K562 (cell line): ENCODE measurements around the gene SUPT3H. TPM values are rescaled to one million over a fixed set of nuclear protein-coding genes. Genes with fewer than 3 reads are reported as not detected.

ENCODE experiments used
- ATAC-seq: fragments of 200-7000 bp; cut with Tn5 transposase; 3 replicates; pipeline ENCODE4 v1.9.1; 2020; ENCODE audit warnings: moderate library complexity
- BruUV-seq: library from RNA; stranded (reverse); fragments of 400-500 nt; replicated peaks from 2 replicates; lab custom pipeline; 2021; lab: Mats Ljungman, UMichigan
- CTCF ChIA-PET: fragments of 300-600 bp; formaldehyde crosslinking; extraction: SDS; loops from one replicate; lab custom pipeline; 2021; ENCODE audit warnings: low intra/inter-chr PET ratio; lab: Yijun Ruan, JAX
- POLR2A ChIA-PET: fragments of 300-600, 350-650 bp; sonication (Branson Sonifier 250); formaldehyde crosslinking; extraction: SDS; loops from one replicate; lab custom pipeline; 2021; ENCODE audit warnings: antibody characterized with exemption, inconsistent platforms; lab: Yijun Ruan, JAX
- DNase-seq, 4 experiments: peaks; one replicate each; pipeline versions ENCODE4 v3.0.0 to v3.0.0-alpha.2; 2011 to 2018; ENCODE audit warnings: low spot score in 3 of 4, mixed read lengths in 3 of 4; ENCODE audit errors: extremely low read depth in 1 of 4
- FAIRE-seq: peaks from 2 replicates; lab custom pipeline; 2011; peaks lifted over from hg19 to GRCh38; lab: Jason Lieb, UNC
- H2AFZ ChIP-seq: 2 replicates; pipeline ENCODE4 v1.6.0; 2011; ENCODE audit warnings: low read depth, low read length, control low read depth, inconsistent platforms
- H3K27ac ChIP-seq: fragments of 200-600 bp; 3 replicates; pipeline ENCODE4 v1.8.0; 2011; ENCODE audit warnings: low read depth, mild to moderate bottlenecking, control low read depth, inconsistent platforms, low read length, moderate library complexity, mixed read lengths; ENCODE audit errors: extremely low read depth
- H3K27me3 ChIP-seq, 2 experiments: fragments of 300-600 bp in 1 of 2; 2 replicates in 1 of 2; 3 replicates in 1 of 2; pipeline versions ENCODE4 v1.6.0 to v1.8.0; 2011; ENCODE audit warnings: inconsistent platforms in 2 of 2, low read length in 2 of 2, mild to moderate bottlenecking in 1 of 2, mixed read lengths in 1 of 2, moderate library complexity in 1 of 2; ENCODE audit not compliant: control insufficient read depth in 2 of 2, insufficient read depth in 2 of 2
- H3K36me3 ChIP-seq: fragments of 300-600 bp; 3 replicates; pipeline ENCODE4 v1.8.0; 2011; ENCODE audit warnings: mild to moderate bottlenecking, low read length, inconsistent platforms; ENCODE audit not compliant: control insufficient read depth, insufficient read depth
- H3K4me1 ChIP-seq, 2 experiments: fragments of 200-600 bp in 1 of 2; replicated peaks in 1 of 2; 2 replicates in 1 of 2; 3 replicates in 1 of 2; pipeline versions ENCODE4 v1.5.1 to v1.8.0; 2011; ENCODE audit warnings: inconsistent platforms in 2 of 2, low read length in 2 of 2, mild to moderate bottlenecking in 1 of 2, mixed read lengths in 1 of 2, moderate library complexity in 1 of 2; ENCODE audit not compliant: control insufficient read depth in 2 of 2, insufficient read depth in 2 of 2
- H3K4me2 ChIP-seq: 2 replicates; pipeline ENCODE4 v1.6.1; 2011; ENCODE audit warnings: low read length, control low read depth, inconsistent platforms, mixed read lengths; ENCODE audit not compliant: insufficient read depth
- H3K4me3 ChIP-seq: fragments of 200-600 bp; sonication (generic), shearing (Covaris generic); 2 replicates; pipeline ENCODE4 v1.5.1; 2016; ENCODE audit warnings: control low read depth, inconsistent platforms
- H3K79me2 ChIP-seq: fragments of 200-600 bp; 3 replicates; pipeline ENCODE4 v1.8.0; 2011; ENCODE audit warnings: low read length, inconsistent platforms; ENCODE audit not compliant: control insufficient read depth, insufficient read depth
- H3K9ac ChIP-seq, 2 experiments: 2 replicates each; pipeline versions ENCODE4 v1.6.0 to v1.6.1; 2011; ENCODE audit warnings: low read depth in 2 of 2, low read length in 2 of 2, control low read depth in 1 of 2, inconsistent platforms in 1 of 2, mild to moderate bottlenecking in 1 of 2, mixed read lengths in 1 of 2; ENCODE audit not compliant: insufficient read depth in 1 of 2
- H3K9me1 ChIP-seq: one replicate; pipeline ENCODE4 v1.6.0; 2011; ENCODE audit warnings: inconsistent platforms, mild to moderate bottlenecking, low read length, moderate library complexity; ENCODE audit not compliant: control insufficient read depth, insufficient read depth
- H3K9me3 ChIP-seq: replicated peaks from 2 replicates; pipeline ENCODE4 v1.5.1; 2011; ENCODE audit warnings: low read depth, low read length, inconsistent platforms; ENCODE audit not compliant: control insufficient read depth, insufficient read depth
- H4K20me1 ChIP-seq: replicated peaks from 2 replicates; pipeline ENCODE4 v1.6.1; 2011; ENCODE audit warnings: low read length, inconsistent platforms, mixed read lengths; ENCODE audit not compliant: control insufficient read depth, insufficient read depth
- CEBPB ChIP-seq: fragments of 450-650 bp; IDR thresholded peaks from 2 replicates; pipeline ENCODE4 v1.6.1; 2016; ENCODE audit warnings: missing genetic modification characterization, missing compliant biosample characterization
- CEBPG ChIP-seq, 3 experiments: fragments of 200-800 bp in 1 of 3; sonication (Bioruptor generic) in 1 of 3; sonication (generic) in 1 of 3; formaldehyde crosslinking in 1 of 3; IDR thresholded peaks in 2 of 3; conservative IDR thresholded peaks in 1 of 3; 2 replicates each; pipeline versions ENCODE4 v1.6.1 to v1.8.0; 2016 to 2022; ENCODE audit warnings: missing compliant biosample characterization in 2 of 3, missing genetic modification characterization in 2 of 3, mild to moderate bottlenecking in 1 of 3, missing genetic modification reagents in 1 of 3
- ETV6 ChIP-seq, 3 experiments: fragments of 150-350 bp in 1 of 3; sonication (generic) in 1 of 3; formaldehyde crosslinking in 1 of 3; IDR thresholded peaks; 2 replicates each; pipeline versions ENCODE4 v1.6.1 to v1.8.0; 2014 to 2022; ENCODE audit warnings: borderline replicate concordance in 2 of 3, low read depth in 2 of 3, antibody characterized with exemption in 1 of 3, low read length in 1 of 3, mild to moderate bottlenecking in 1 of 3, missing genetic modification reagents in 1 of 3
- RBBP5 ChIP-seq: fragments of 200-600 bp; sonication (generic); IDR thresholded peaks from 2 replicates; pipeline ENCODE4 v1.6.1; 2012; ENCODE audit warnings: borderline replicate concordance, mild to moderate bottlenecking, low read length, control low read depth, inconsistent platforms; ENCODE audit not compliant: insufficient read depth, poor library complexity, severe bottlenecking
- RUNX1 ChIP-seq: sonication (generic); IDR thresholded peaks from 2 replicates; pipeline ENCODE4 v1.6.1; 2016; ENCODE audit warnings: antibody characterized with exemption, low read depth
- SMAD1 ChIP-seq: fragments of 150-350 bp; IDR thresholded peaks from 2 replicates; pipeline ENCODE4 v1.6.1; 2014; ENCODE audit warnings: low read length, low read depth; ENCODE audit not compliant: partially characterized antibody
- ZBTB1 ChIP-seq: sonication (generic); formaldehyde crosslinking; IDR thresholded peaks from 2 replicates; pipeline ENCODE4 v1.8.1; 2023; ENCODE audit warnings: missing genetic modification reagents, low read depth, mild to moderate bottlenecking, borderline replicate concordance
- ZBTB11 ChIP-seq, 3 experiments: fragments of 200-800 bp in 1 of 3; fragments of 250-450 bp in 1 of 3; fragments of 450-650 bp in 1 of 3; sonication (Bioruptor Pico) in 1 of 3; sonication (Bioruptor generic) in 1 of 3; formaldehyde crosslinking in 1 of 3; IDR thresholded peaks; 2 replicates each; pipeline versions ENCODE4 v1.6.1 to v1.8.0; 2016 to 2022; ENCODE audit warnings: mild to moderate bottlenecking in 2 of 3, missing genetic modification characterization in 2 of 3, missing compliant biosample characterization in 1 of 3, moderate library complexity in 1 of 3
- ZMIZ1 ChIP-seq, 2 experiments: fragments of 150-350 bp in 1 of 2; IDR thresholded peaks; 2 replicates each; pipeline ENCODE4 v1.6.1; 2012 to 2016; ENCODE audit warnings: low read depth in 2 of 2, low read length in 2 of 2, mild to moderate bottlenecking in 1 of 2, moderate library complexity in 1 of 2
- WGBS: fragments of 100-300 bp; shearing (Covaris generic); methylation state at CpG from one replicate; pipeline ENCODE4 v1.1.6; 2016; ENCODE audit warnings: low coverage, mixed read lengths; ENCODE audit not compliant: insufficient coverage; ENCODE audit errors: missing lambda C conversion rate; 5-methylcytosine and 5-hydroxymethylcytosine counted together
- in situ Hi-C: fragments of 300-500 bp; cut with MboI; formaldehyde crosslinking; loops from 4 replicates; pipeline ENCODE4 v1.15.0; 2018; ENCODE audit warnings: inconsistent platforms, mixed read lengths
- intact Hi-C: fragments of 100-400 bp; cut with micrococcal nuclease; formaldehyde crosslinking; loops from 2 replicates; pipeline ENCODE4 v1.14.2; 2022
- polyA plus RNA-seq, 8 experiments: library from polyadenylated mRNA; depleted of rRNA in 4 of 8; stranded (reverse) in 5 of 8; unstranded in 3 of 8; fragments of >200 nt; fragmentation: Nextera tagmentation in 2 of 8; fragmentation: Illumina TruSeq in 1 of 8; extraction: Ambion mirVana in 2 of 8; extraction: Trizol in 1 of 8; gene quantifications; 2 replicates each; pipeline versions ENCODE4 v1.2.1 to v1.2.3, GENCODE V29; 2011 to 2014; ENCODE audit warnings: inconsistent platforms in 1 of 8, missing spikeins in 1 of 8
- total RNA-seq, 7 experiments: library from RNA; depleted of rRNA in 6 of 7; stranded (reverse); fragments of >200 nt in 6 of 7; fragmentation: Illumina TruSeq in 2 of 7; extraction: Trizol in 2 of 7; gene quantifications; 2 replicates each; pipeline versions ENCODE4 v1.2.1 to v1.2.3, GENCODE V29; 2011 to 2021; ENCODE audit warnings: low replicate concordance in 1 of 7

Gene SUPT3H
- total and polyA plus RNA-seq, 9 of the 15 experiments (the other 6 are each of a cell fraction or from before 2014, with no cell fraction given) = 7.2 to 16.3 (median 11.9) TPM

- H3K4me2 ChIP-seq = no peak overlapping the region
- FAIRE-seq (no peak), ATAC-seq (no peak), DNase-seq (no peak)
- no peak overlapping the region for H3K27ac ChIP-seq
- intact Hi-C loops = loop anchor here (10.0 kb wide), 1 partner anchor 191 kb away; the partner anchor contains the start of gene SUPT3H
- no peaks in the 10 kb centered on the region for H3K36me3 ChIP-seq
- H3K9me3 ChIP-seq = no peaks in the 10 kb centered on the region
- no peak overlapping the region for H3K4me3 ChIP-seq
- BruUV-seq = no TSS peak
- peaks cover 0 to 17% of the 10 kb centered on the region in 2 experiments; a peak in 2 of 5 replicates for H3K4me1 ChIP-seq
- no peak overlapping the region for H3K9ac ChIP-seq
- in situ Hi-C loops = no loop called here
- H3K9me1 ChIP-seq = no peaks in the 10 kb centered on the region
- H4K20me1 ChIP-seq = no peaks in the 10 kb centered on the region
- 66% methylated on average over 4 of the region's 4 CpGs for WGBS
- CTCF ChIA-PET = no interaction called here
- POLR2A ChIA-PET = no interaction called here
- TF ChIP-seq RBBP5 (no peak), ZBTB11 (CRISPR knock-in tag; IDR thresholded peaks at IDR 0.05) (no peak), ZBTB1 (no peak), ZMIZ1 (IDR thresholded peaks at IDR 0.05; ENCODE audit: low read depth in 2 of 2, low read length in 2 of 2) (no peak), SMAD1 (no peak), RUNX1 (no peak), ETV6 (IDR thresholded peaks at IDR 0.05; ENCODE audit: borderline replicate concordance in 1 of 2, low read depth in 2 of 2, low read length in 1 of 2) (no peak), ETV6 (CRISPR knock-in tag; IDR thresholded peaks at IDR 0.05; ENCODE audit: borderline replicate concordance) (no peak), CEBPB (tag) (peak; percentile 60), CEBPG (CRISPR knock-in tag; IDR thresholded peaks at IDR 0.05) (no peak), CEBPG (tag; conservative IDR thresholded peaks at IDR 0.05 in 1 of 2, IDR thresholded peaks at IDR 0.05 in 1 of 2) (peak in 1 of 2 experiments; percentile 78; a peak in 3 of 4 replicates)
- no peaks in the 10 kb centered on the region for H3K79me2 ChIP-seq
- H2AFZ ChIP-seq = no peak overlapping the region
- H3K27me3 ChIP-seq = no peaks in the 10 kb centered on the region
These were observed 193.7 kb downstream of the SUPT3H start for GRCh38 chr6:45184040-45184439.
